ENCODE data around the gene EEF2. TPM values are rescaled to one million over a fixed set of nuclear protein-coding genes. Genes with fewer than 3 reads are reported as not detected.
A peak's percentile ranks its signal among the peaks of the same experiment; 100 is the strongest.

The EEF2 gene
- total RNA-seq, 2 experiments from 2014 or later = 3,340 to 3,392 TPM

DNA sequence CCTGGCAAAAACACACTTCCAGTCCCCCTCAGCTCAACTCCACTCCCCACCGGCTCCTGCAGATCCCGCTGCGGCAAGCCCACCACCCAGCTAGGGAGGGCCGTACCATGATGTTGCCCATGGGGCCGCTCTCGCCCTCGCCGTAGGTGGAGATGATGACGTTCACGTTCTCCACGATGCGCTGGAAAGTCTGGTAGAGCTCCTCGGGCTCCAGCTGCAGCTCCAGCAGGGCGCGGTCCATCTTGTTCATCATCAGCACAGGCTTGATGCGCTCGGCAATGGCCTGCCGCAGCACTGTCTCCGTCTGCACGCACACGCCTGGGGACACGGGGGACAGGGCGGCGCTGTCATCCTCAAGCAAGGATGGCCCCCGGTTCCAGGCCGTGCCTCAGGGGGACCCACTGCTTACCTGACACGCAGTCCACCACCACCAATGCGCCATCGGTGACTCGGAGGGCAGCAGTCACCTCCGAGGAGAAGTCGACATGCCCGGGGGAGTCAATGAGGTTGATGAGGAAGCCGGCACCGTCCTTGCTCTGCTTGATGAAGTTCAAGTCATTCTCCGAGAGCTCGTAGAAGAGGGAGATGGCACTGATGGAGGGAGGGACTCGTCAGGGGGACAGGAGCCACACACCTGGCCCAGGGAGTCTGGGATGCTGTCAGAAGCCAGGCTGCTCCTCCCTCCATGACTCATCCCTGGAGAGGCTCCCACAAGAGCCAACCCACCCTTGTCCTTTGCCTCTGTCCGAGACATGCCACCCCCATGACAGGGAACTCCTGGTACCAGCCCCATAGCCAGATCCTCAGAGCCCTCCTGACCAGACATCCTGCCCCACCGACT is 2.3 kb downstream of the EEF2 start:
- DNase-seq = no peak
- Mint-ChIP-seq H3K4me1 (peaks cover 49% of the 10 kb centered on the region), H3K36me3 (peaks cover 58% of the 10 kb centered on the region), H3K27me3 (peaks cover 12% of the 10 kb centered on the region), H3K27ac (peak overlapping the region; percentile 98), H3K9me3 (no peaks in the 10 kb centered on the region), H3K4me3 (peak overlapping the region; percentile 98)

DNA sequence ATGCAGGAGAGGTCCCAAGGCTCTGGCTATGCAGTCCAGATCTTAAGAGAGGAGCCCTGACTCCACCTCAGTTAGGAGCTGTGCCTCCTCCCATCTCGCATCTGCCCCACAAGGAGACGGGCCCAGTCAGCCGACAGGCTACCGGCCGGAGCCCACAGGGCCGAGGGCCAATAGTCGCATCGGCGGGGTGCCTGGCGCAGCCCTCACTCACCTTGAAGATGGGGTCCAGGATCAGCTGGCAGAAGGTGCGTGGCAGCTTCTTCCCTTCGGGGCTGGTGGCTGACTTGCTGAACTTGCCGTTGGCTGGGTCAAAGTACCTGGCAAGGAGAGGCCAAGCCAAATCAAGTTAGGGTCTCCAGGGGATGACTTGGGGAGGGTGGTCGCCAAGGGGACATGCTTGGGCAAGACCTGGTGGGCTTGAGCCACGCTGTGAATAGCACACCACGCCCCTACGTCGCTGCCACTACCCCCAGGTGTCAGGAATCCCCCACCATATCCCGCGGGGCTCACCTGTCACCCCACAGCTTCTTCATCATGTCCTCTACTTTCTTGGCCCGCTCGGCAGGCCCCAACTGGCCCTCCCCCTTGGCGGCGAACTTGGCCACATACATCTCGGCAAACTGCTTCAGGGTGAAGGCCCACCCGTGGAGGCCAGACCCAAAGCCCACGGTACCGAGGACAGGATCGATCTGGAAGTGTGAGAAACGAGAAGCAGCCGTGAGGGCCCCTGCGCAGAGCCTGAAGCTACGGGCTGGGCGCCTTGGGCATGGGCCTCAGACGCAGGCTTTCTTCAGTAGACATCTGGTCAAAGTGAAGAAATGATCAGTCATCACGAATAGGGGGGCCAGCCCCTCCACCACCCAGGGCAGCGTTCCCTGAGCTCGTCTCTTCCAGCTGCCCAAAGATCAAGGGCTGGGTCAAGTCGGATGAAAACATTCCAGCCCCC is 3.3 kb downstream of the EEF2 start:
- H3K4me1 Mint-ChIP-seq = peaks cover 46% of the 10 kb centered on the region
- DNase-seq = no peak
- no peaks in the 10 kb centered on the region for H3K9me3 Mint-ChIP-seq

DNA sequence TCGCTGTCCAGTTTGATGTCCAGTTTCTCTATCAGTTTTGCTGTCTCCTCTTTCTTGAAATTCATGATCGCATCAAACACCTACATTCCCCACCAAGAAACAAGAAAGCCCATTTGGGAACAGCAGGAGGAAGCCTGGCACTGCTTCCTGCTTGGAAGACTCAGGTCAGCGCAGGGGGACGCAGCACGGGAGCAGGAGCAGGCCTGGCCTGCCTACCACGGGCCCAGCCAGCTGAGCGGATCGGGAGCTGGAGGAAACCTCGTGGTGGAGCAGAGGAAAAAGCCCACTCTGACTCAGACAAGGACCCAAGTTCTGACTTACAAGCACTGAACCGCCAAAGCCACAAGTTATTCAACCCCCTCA is 3.9 kb downstream of the EEF2 start:
- Mint-ChIP-seq H3K4me1 (peaks cover 41% of the 10 kb centered on the region), H3K36me3 (peaks cover 71% of the 10 kb centered on the region), H3K9me3 (no peaks in the 10 kb centered on the region), H3K27me3 (peaks cover 12% of the 10 kb centered on the region), H3K4me3 (peak overlapping the region; percentile 51), H3K27ac (peak overlapping the region; percentile 77)
- no peak for DNase-seq

More for the DNA sequence above, 3.3 kb downstream of the EEF2 start:
- H3K27ac Mint-ChIP-seq = peak overlapping the region; percentile 98
- peaks cover 12% of the 10 kb centered on the region for H3K27me3 Mint-ChIP-seq
- peak overlapping the region; percentile 98 for H3K4me3 Mint-ChIP-seq
- H3K36me3 Mint-ChIP-seq = peaks cover 66% of the 10 kb centered on the region

- no peak overlapping the region for H3K4me3 Mint-ChIP-seq
- peaks cover 42% of the 10 kb centered on the region for H3K4me1 Mint-ChIP-seq
- DNase-seq = no peak
- H3K9me3 Mint-ChIP-seq = no peaks in the 10 kb centered on the region
- peak overlapping the region; percentile 77 for H3K27ac Mint-ChIP-seq
- peaks cover 12% of the 10 kb centered on the region for H3K27me3 Mint-ChIP-seq
- H3K36me3 Mint-ChIP-seq = peaks cover 78% of the 10 kb centered on the region
Measured at GRCh38 chr19:3980353-3981251, 4.7 kb downstream of the EEF2 start.

DNA sequence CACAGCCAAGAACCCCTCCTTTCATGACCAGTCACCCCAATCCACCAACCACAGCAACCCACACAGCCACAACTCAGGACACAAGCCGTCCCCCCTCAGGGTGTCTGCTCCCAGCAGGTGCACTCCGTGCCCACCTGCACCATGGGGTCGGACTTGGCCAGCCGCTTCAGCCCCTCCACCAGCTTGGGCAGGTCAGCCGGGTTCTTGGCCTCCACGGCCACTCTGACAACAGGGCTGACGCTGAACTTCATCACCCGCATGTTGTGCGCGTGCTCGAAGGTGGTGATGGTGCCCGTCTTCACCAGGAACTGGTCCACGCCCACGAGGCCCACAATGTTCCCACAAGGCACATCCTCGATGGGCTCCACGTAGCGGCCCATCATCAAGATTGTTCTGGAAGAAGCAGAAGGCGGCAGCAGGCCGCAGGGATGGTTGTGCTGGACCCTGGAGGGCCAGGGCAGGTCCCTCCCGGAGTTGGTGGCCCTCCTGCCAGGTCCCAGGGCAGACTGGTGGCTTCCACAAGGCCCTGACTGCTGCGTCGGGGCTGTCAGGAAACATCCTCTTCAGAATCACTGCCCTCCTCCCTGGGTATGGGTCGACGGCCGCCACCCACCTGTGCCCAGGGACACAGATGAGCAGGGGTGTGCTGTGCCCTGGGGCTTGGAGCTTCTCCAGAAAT is 5.5 kb downstream of the EEF2 start:
- Mint-ChIP-seq H3K4me3 (no peak overlapping the region), H3K4me1 (peaks cover 41% of the 10 kb centered on the region), H3K9me3 (no peaks in the 10 kb centered on the region), H3K27ac (peak overlapping the region; percentile 34), H3K36me3 (peaks cover 73% of the 10 kb centered on the region), H3K27me3 (peaks cover 11% of the 10 kb centered on the region)
- DNase-seq = no peak

DNA sequence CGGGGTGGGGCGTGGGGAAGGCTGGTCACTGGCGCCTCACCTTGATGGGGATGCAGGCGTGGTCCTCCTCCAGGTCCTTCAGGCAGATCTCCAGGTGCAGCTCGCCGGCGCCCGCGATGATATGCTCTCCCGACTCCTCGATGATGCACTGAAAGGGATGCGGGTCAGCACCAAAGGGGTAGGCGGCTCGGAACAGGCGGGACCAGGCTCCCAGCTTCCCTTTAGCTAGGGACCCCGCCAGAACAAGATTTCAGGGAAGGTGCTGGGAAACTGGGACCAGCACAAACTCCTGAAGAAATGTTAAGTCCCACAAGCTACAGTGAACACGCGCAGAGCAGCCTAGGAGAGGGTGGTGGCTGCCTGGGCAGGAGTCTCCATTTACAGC is 6.0 kb downstream of the EEF2 start:
- Mint-ChIP-seq H3K4me3 (peak overlapping the region; percentile 25), H3K36me3 (peaks cover 68% of the 10 kb centered on the region), H3K9me3 (no peaks in the 10 kb centered on the region), H3K4me1 (peaks cover 41% of the 10 kb centered on the region), H3K27me3 (peaks cover 7% of the 10 kb centered on the region), H3K27ac (peak overlapping the region; percentile 34)
- no peak for DNase-seq

DNA sequence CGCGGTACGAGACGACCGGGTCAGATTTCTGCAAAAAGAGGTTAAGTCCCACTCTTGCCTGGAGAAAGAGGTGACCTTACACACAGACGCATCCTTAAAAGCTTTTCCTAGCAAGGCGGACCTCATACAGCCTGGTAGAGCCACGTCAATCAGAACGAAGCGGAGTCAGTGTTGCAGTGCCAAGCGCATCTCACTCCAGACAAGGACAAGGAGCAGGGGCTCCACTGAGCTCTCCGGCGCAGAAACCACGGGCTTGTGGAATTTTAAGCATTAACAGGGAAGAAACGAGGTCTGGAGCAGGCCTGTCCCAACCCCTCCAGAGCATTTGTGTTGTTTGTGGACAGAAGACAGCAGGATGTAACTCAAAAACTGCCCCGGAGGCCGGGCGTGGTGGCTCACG is 7.1 kb downstream of the EEF2 start:
- DNase-seq = no peak
- Mint-ChIP-seq H3K27ac (no peak overlapping the region), H3K4me1 (peaks cover 33% of the 10 kb centered on the region), H3K27me3 (peaks cover 4% of the 10 kb centered on the region), H3K36me3 (peaks cover 57% of the 10 kb centered on the region), H3K9me3 (no peaks in the 10 kb centered on the region), H3K4me3 (no peak overlapping the region)

DNA sequence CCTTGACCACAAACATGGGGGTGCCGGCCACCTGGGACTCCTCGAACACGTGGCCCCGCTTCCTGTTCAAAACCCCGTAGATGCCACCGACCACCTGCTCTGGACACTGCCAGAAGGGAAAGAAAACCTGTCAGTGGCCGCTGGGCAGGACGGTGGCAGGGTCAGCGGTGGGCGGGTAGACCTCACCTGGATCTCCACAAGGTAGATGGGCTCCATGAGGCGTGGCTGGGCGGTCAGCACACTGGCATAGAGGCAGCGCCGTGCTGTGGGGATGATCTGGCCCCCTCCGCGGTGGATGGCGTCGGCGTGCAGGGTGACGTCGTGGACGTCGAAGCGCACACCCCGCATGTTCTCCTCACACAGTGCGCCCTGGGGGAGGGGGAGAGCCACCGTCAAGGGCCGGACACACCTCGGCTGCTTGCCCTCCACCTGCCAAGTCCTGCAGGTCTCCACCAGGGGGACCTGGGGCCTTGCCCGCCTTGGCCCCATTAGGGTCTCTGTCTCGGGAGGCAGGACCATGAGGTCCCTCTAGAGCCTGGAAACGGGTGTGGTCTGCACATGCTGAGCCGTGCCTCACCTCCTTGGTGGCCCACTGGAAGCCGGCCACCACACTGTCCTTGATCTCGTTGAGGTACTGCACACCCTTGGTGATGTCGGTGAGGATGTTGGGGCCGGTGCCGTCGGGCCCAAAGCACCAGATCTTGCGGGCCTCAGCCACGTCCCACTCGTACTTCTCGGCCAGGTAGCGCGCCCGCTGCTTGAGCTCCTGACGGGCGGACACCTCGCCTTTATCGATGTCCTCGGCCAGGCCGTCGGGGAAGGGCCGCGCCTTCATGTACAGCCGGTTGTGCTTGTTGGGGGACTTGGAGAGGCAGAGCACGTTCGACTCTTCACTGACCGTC is 7.8 kb downstream of the EEF2 start:
- no peak for DNase-seq
- no peaks in the 10 kb centered on the region for H3K27me3 Mint-ChIP-seq
- no peak overlapping the region for H3K4me3 Mint-ChIP-seq
- H3K36me3 Mint-ChIP-seq = peaks cover 53% of the 10 kb centered on the region
- H3K9me3 Mint-ChIP-seq = no peaks in the 10 kb centered on the region
- peaks cover 26% of the 10 kb centered on the region for H3K4me1 Mint-ChIP-seq
- peak overlapping the region; percentile 58 for H3K27ac Mint-ChIP-seq

- Mint-ChIP-seq H3K27ac (peak overlapping the region; percentile 58), H3K27me3 (no peaks in the 10 kb centered on the region), H3K4me1 (peaks cover 20% of the 10 kb centered on the region), H3K4me3 (no peak overlapping the region), H3K36me3 (peaks cover 45% of the 10 kb centered on the region), H3K9me3 (no peaks in the 10 kb centered on the region)
- DNase-seq = no peak
Measured at GRCh38 chr19:3976495-3977241, 8.6 kb downstream of the EEF2 start.

DNA sequence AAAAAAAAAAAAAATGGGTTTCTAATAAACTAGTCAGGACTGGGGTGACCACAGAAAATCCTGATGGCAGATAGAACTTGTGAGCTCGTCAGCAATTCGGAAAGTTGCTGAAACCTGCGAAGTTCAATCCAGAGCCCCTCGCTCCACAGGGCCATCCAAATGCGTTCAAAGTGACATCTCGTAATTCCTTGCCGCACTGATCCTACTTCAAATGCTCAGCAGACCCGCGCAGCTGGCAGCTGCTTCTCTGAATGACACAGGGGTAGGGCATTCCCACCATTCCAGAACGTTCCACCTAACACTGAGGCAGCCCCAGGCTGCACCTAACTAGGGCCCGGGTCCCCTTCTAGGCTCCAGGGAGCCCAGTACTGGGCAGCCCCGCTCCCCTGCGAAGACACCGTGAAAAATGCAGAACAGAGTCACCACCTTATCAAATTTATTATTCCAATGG is 9.6 kb downstream of the EEF2 start:
- Mint-ChIP-seq H3K36me3 (peaks cover 42% of the 10 kb centered on the region), H3K27me3 (no peaks in the 10 kb centered on the region), H3K9me3 (no peaks in the 10 kb centered on the region), H3K4me1 (peaks cover 19% of the 10 kb centered on the region), H3K27ac (peak overlapping the region; percentile 20), H3K4me3 (peak overlapping the region; percentile 29)
- DNase-seq = no peak

- H3K27ac Mint-ChIP-seq = no peak overlapping the region
- H3K4me3 Mint-ChIP-seq = no peak overlapping the region
- H3K36me3 Mint-ChIP-seq = peaks cover 42% of the 10 kb centered on the region
- peaks cover 20% of the 10 kb centered on the region for H3K4me1 Mint-ChIP-seq
- H3K9me3 Mint-ChIP-seq = no peaks in the 10 kb centered on the region
- no peak for DNase-seq
- H3K27me3 Mint-ChIP-seq = no peaks in the 10 kb centered on the region
Measured at GRCh38 chr19:3975144-3975543, 10.1 kb downstream of the EEF2 start.

DNA sequence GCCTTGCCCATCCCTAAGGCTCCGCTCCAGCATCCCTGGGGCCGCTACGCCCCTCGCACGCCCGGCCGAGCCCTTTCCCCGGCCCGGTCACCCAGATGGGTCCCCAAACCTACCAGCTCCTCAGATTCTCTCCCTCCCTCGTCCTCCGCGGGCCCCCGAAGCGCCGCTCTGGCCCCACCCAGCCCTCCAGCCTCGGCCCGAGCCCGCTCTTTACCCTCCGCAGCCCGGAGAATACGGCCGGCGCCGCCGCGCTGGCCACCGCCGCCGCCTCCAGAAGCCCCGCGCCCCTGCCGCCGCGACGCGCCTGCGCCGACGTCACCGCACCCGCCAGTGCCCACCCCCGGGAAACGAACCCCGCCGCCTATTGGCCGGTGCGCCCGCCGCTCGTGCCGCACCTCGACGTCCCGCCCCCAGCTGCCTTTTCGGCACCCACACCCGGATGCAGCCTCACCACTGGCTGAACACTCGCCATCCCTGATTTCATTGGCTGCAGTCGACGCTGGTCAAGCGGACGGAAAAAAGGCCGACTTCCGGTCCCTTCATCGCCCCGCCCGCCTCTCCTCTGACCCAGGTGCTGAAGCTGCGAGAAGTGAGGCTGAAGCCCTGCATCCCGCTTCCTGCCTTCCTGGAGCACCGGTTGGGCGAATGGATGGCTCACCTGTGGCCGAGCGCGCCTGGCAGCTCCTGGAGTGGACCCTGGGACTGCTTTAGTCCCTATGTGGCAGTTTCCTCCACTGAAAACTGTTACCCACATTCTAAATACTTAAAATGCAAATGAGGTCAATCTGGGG is 14.3 kb downstream of the EEF2 start, which contains the start of gene DAPK3:
TSS of gene DAPK3 (minus strand) at position 292 of the 791 bp plus-strand sequence. CDS start 1,364 bp downstream, outside the sequence.
- Mint-ChIP-seq H3K27ac (peak within 1 kb of the TSS; percentile 78), H3K36me3 (peaks cover 19% of the 10 kb centered on the region), H3K9me3 (no peaks in the 10 kb centered on the region), H3K4me1 (peaks cover 20% of the 10 kb centered on the region), H3K4me3 (peak within 1 kb of the TSS; percentile 91), H3K27me3 (no peaks in the 10 kb centered on the region)
- peak; percentile 96 for DNase-seq

Measured in activated naive CD8-positive, alpha-beta T cell treated with anti-CD3 and anti-CD28 coated beads for 36 hours (primary cell).